NB4 (cell line): Measurements from ENCODE around the gene SFXN5.
"Not testable (repeated sequence)": the region's sequence is repeated elsewhere in the genome, so short reads cannot be mapped to it uniquely, and the experiment has no call there.

Source experiments
- DNase-seq: peaks from one replicate; pipeline ENCODE4 v3.0.0; 2010; ENCODE audit warnings: low read depth
- H3K4me3 ChIP-seq: one replicate; pipeline ENCODE4 v1.5.1; 2011; ENCODE audit warnings: mild to moderate bottlenecking, low read depth, low read length, moderate library complexity
- CTCF ChIP-seq: IDR thresholded peaks from one replicate; pipeline ENCODE4 v1.5.1; 2012; ENCODE audit warnings: low read depth, low read length
- MYC ChIP-seq: IDR thresholded peaks from 2 replicates; pipeline ENCODE4 v1.6.1; 2011; ENCODE audit warnings: low read depth, low read length
- POLR2A ChIP-seq: IDR thresholded peaks from 2 replicates; pipeline ENCODE4 v1.6.1; 2011; ENCODE audit warnings: mild to moderate bottlenecking; ENCODE audit not compliant: insufficient read length; ENCODE audit errors: extremely low read depth
- TF ChIP-seq, protein P1 (sequence below): IDR thresholded peaks from 2 replicates; pipeline ENCODE4 v1.6.1; 2011; ENCODE audit warnings: low read depth, low read length

Gene SFXN5

DNA sequence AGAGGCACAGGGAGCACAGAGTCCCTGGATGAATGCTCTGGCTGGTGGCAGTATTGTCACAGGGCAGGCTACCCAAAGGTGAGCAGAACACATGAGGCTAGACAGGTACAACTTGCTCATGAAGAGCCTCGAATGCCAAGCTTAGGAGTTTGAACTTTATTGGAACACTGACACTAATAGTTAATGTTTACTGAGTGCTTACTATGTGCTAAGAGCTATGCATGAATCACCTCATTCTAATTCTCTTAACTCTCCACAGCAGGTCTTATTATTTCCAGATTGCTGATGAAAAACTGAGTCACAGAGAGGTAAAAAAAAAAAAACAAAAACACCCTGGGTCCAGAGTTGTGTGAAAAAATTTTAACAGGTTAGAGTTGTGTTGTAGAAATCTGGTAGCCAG is 160.3 kb downstream of the SFXN5 start:
- TF ChIP-seq MYC = no peak
- TF ChIP-seq, protein P1, sequence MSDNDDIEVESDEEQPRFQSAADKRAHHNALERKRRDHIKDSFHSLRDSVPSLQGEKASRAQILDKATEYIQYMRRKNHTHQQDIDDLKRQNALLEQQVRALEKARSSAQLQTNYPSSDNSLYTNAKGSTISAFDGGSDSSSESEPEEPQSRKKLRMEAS = no peak
- TF ChIP-seq CTCF = no peak
- no peak for TF ChIP-seq POLR2A
- no peak overlapping the region for H3K4me3 ChIP-seq
- no peak for DNase-seq

DNA sequence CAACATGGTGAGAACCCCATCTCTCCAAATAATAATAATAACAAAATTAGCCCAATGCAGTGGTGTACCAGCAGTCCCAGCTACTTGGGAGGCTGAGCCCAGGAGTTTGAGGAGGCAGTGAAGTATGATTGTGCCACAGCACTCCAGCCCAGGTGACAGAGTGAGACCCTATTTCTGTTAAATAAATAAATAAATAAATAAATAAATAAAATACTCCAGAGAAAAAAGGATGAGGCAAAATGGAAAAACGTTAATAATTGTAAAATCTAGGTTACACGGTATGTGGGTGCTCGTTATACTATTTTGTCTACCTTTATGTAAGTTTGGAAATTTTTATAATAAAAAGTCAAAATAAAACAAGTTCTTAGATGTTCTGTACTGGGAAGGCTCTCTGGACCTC is 162.8 kb downstream of the SFXN5 start:
- H3K4me3 ChIP-seq = no peak overlapping the region
- TF ChIP-seq MYC = no peak
- TF ChIP-seq, protein P1 = no peak
- no peak for DNase-seq

- not testable (repeated sequence) for DNase-seq, H3K4me3 ChIP-seq
Measured at GRCh38 chr2:72907369-72907768, 164.1 kb downstream of the SFXN5 start.

- no peak overlapping the region for H3K4me3 ChIP-seq
- TF ChIP-seq POLR2A (no peak), CTCF (no peak), MYC (no peak)
- TF ChIP-seq, protein P1 = no peak
- DNase-seq = no peak
Measured at GRCh38 chr2:72901426-72901825, 170.1 kb downstream of the SFXN5 start.

DNA sequence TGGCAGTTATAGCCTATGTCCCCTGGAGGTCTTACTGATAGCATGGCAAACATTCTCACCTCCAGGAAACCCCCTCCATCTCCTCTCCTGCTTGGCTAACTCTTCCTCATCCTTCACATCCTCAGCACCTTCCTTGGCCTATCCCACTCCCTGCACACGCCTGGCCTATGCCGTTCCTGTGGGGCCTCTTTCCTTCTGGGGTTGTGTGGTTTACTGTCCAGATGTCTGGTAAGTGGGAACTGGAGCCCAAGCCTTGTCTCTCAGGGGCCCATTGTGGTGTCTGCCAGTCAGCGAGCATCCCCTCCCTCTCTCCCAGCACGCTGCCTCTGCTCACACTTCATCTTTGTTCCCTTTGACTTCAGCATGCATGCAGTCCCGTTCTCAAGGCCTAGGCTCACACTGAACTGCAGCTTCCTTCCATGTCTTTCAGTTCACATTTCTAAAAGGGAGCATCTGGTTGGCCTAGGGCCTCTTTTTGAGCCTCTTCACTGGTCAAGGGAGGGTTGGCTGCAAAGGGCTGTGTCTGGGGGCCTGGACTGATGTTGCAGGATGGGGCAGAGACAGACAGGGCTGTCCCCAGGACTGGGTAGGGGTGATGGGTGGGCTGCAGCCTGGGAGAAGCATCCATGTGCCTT is 171.2 kb downstream of the SFXN5 start:
- H3K4me3 ChIP-seq = no peak overlapping the region
- TF ChIP-seq CTCF = no peak
- TF ChIP-seq, protein P1 = no peak
- no peak for TF ChIP-seq POLR2A
- TF ChIP-seq MYC = no peak
- no peak for DNase-seq

GRCh38 chr2:72898585-72898906 is 173.0 kb downstream of the SFXN5 start:
- H3K4me3 ChIP-seq = no peak overlapping the region
- no peak for TF ChIP-seq POLR2A
- TF ChIP-seq, protein P1 = no peak
- TF ChIP-seq CTCF = no peak
- TF ChIP-seq MYC = no peak
- DNase-seq = no peak

GRCh38 chr2:72897785-72898584 is 173.5 kb downstream of the SFXN5 start:
- H3K4me3 ChIP-seq = no peak overlapping the region
- DNase-seq = no peak
- TF ChIP-seq, protein P1 = no peak
- TF ChIP-seq MYC (no peak), CTCF (no peak), POLR2A (no peak)
